ENCODE data around the gene CCR6.
A peak's percentile ranks its signal among the peaks of the same experiment; 100 is the strongest.
"Not testable (repeated sequence)": the region's sequence is repeated elsewhere in the genome, so short reads cannot be mapped to it uniquely, and the experiment has no call there.

The CCR6 gene

GRCh38 chr6:167146977-167147376 lies 24.1 kb downstream of the CCR6 start:
- no peak for DNase-seq

- DNase-seq: no peak
These were observed 25.1 kb downstream of the CCR6 start for GRCh38 chr6:167148021-167148420.

- no peak for DNase-seq
These were observed 26.1 kb downstream of the CCR6 start for GRCh38 chr6:167148997-167149396.

GRCh38 chr6:167150941-167151549 lies 28.1 kb downstream of the CCR6 start:
- DNase-seq: no peak

GRCh38 chr6:167151648-167152047 lies 28.8 kb downstream of the CCR6 start:
- no peak for DNase-seq

GRCh38 chr6:167152862-167153261 lies 30.0 kb downstream of the CCR6 start:
- no peak for DNase-seq

GRCh38 chr6:167153521-167153959 lies 30.6 kb downstream of the CCR6 start:
- peak; percentile 5 for DNase-seq

GRCh38 chr6:167154291-167154690 lies 31.4 kb downstream of the CCR6 start:
- no peak for DNase-seq

GRCh38 chr6:167154895-167155294 lies 32.0 kb downstream of the CCR6 start:
- DNase-seq: no peak

GRCh38 chr6:167157414-167157813 lies 34.5 kb downstream of the CCR6 start:
- DNase-seq: no peak

GRCh38 chr6:167157863-167158262 lies 35.0 kb downstream of the CCR6 start, which contains the start of gene GPR31:
Gene GPR31, minus strand, starts transcription at chr6:167157980. Its CDS starts 149 bp downstream, at chr6:167157831.
- no peak for DNase-seq

- DNase-seq: no peak
These were observed 39.1 kb downstream of the CCR6 start for GRCh38 chr6:167161851-167162467.

- no peak for DNase-seq
These were observed 39.7 kb downstream of the CCR6 start for GRCh38 chr6:167162591-167162990.

GRCh38 chr6:167163476-167164011 lies 40.6 kb downstream of the CCR6 start:
- DNase-seq: no peak

- DNase-seq: no peak
These were observed 41.4 kb downstream of the CCR6 start for GRCh38 chr6:167164261-167164660.

- no peak for DNase-seq
These were observed 43.1 kb downstream of the CCR6 start for GRCh38 chr6:167165858-167166471.

GRCh38 chr6:167167699-167168098 lies 44.8 kb downstream of the CCR6 start:
- DNase-seq: not testable (repeated sequence)

- DNase-seq: not testable (repeated sequence)
These were observed 45.4 kb downstream of the CCR6 start for GRCh38 chr6:167168296-167168695.

GRCh38 chr6:167169867-167170266 lies 47.0 kb downstream of the CCR6 start:
- not testable (repeated sequence) for DNase-seq

- not testable (repeated sequence) for DNase-seq
These were observed 48.4 kb downstream of the CCR6 start for GRCh38 chr6:167171300-167171699.

GRCh38 chr6:167172011-167172410 lies 49.1 kb downstream of the CCR6 start:
- DNase-seq: not testable (repeated sequence)

GRCh38 chr6:167177271-167177670 lies 54.4 kb downstream of the CCR6 start:
- not testable (repeated sequence) for DNase-seq

GRCh38 chr6:167178896-167179655 lies 56.2 kb downstream of the CCR6 start:
- DNase-seq: not testable (repeated sequence)
